Nephron progenitor cell (in vitro differentiated cells): ENCODE measurements around the gene ZCWPW2.

ENCODE experiments used
- DNase-seq: peaks from one replicate; pipeline ENCODE4 v3.0.0; 2021
- H3K27ac Mint-ChIP-seq: 2 replicates; pipeline ENCODE4 v1.8.0; 2021; ENCODE audit warnings: mild to moderate bottlenecking, moderate library complexity, mixed read lengths
- H3K27me3 Mint-ChIP-seq: 2 replicates; pipeline ENCODE4 v1.8.0; 2021; ENCODE audit warnings: mild to moderate bottlenecking, low read depth, mixed read lengths; ENCODE audit not compliant: poor library complexity
- H3K36me3 Mint-ChIP-seq: 2 replicates; pipeline ENCODE4 v1.8.0; 2021; ENCODE audit warnings: low read depth, mixed read lengths
- H3K4me1 Mint-ChIP-seq: 2 replicates; pipeline ENCODE4 v1.8.0; 2021; ENCODE audit warnings: mixed read lengths
- H3K4me3 Mint-ChIP-seq: 2 replicates; pipeline ENCODE4 v1.8.0; 2021; ENCODE audit warnings: mild to moderate bottlenecking, moderate library complexity, mixed read lengths
- H3K9me3 Mint-ChIP-seq: 2 replicates; pipeline ENCODE4 v1.8.0; 2021; ENCODE audit warnings: mild to moderate bottlenecking, moderate library complexity, mixed read lengths
- TF ChIP-seq, protein P1 (sequence below): fragments of 200-600 bp; sonication (generic); IDR thresholded peaks from 2 replicates; pipeline ENCODE4 v1.5.0; 2021; ENCODE audit warnings: antibody characterized with exemption

ZCWPW2 gene

DNA sequence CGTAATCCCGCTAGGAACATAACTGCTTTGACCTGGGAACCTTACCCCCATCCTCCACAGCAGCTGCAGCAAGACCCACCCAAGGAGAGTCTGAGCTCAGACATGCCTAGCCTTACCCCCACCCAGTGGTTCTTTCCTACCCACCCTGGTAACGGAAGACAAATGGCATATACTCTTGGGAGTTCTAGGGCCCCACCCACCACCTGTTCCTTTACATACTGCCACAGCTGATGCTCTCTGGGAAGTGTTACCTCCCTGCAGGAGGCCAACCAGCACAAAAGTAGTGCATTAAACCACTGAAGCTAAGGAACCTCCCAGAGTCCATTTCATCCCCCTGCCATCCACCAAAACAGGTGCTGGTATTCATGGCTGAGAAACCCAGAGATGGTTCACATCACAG lies 50.7 kb downstream of the ZCWPW2 start:
- Mint-ChIP-seq H3K4me3 (no peak overlapping the region), H3K4me1 (no peaks in the 10 kb centered on the region), H3K27ac (no peak overlapping the region), H3K36me3 (peaks cover 13% of the 10 kb centered on the region), H3K27me3 (peaks cover 6% of the 10 kb centered on the region), H3K9me3 (peaks cover 77% of the 10 kb centered on the region)
- DNase-seq, result no peak
- TF ChIP-seq, protein P1, sequence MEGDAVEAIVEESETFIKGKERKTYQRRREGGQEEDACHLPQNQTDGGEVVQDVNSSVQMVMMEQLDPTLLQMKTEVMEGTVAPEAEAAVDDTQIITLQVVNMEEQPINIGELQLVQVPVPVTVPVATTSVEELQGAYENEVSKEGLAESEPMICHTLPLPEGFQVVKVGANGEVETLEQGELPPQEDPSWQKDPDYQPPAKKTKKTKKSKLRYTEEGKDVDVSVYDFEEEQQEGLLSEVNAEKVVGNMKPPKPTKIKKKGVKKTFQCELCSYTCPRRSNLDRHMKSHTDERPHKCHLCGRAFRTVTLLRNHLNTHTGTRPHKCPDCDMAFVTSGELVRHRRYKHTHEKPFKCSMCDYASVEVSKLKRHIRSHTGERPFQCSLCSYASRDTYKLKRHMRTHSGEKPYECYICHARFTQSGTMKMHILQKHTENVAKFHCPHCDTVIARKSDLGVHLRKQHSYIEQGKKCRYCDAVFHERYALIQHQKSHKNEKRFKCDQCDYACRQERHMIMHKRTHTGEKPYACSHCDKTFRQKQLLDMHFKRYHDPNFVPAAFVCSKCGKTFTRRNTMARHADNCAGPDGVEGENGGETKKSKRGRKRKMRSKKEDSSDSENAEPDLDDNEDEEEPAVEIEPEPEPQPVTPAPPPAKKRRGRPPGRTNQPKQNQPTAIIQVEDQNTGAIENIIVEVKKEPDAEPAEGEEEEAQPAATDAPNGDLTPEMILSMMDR, result no peak

- H3K36me3 Mint-ChIP-seq, result no peaks in the 10 kb centered on the region
- H3K27ac Mint-ChIP-seq, result no peak overlapping the region
- peaks cover 4% of the 10 kb centered on the region for H3K27me3 Mint-ChIP-seq
Measured at GRCh38 chr3:28406241-28406640, 57.7 kb downstream of the ZCWPW2 start.

GRCh38 chr3:28449398-28449797 lies 100.9 kb downstream of the ZCWPW2 start:
- Mint-ChIP-seq H3K4me1 (no peaks in the 10 kb centered on the region), H3K27ac (no peak overlapping the region), H3K9me3 (peaks cover 7% of the 10 kb centered on the region), H3K4me3 (no peak overlapping the region), H3K36me3 (no peaks in the 10 kb centered on the region), H3K27me3 (no peaks in the 10 kb centered on the region)
- TF ChIP-seq, protein P1, result no peak
- no peak for DNase-seq

More at GRCh38 chr3:28406241-28406640, 57.7 kb downstream of the ZCWPW2 start:
- Mint-ChIP-seq H3K4me1 (no peaks in the 10 kb centered on the region), H3K9me3 (peaks cover 29% of the 10 kb centered on the region), H3K4me3 (no peak overlapping the region)
- TF ChIP-seq, protein P1, result no peak
- no peak for DNase-seq

- H3K9me3 Mint-ChIP-seq, result no peaks in the 10 kb centered on the region
- DNase-seq, result no peak
- no peak overlapping the region for H3K4me3 Mint-ChIP-seq
- no peaks in the 10 kb centered on the region for H3K36me3 Mint-ChIP-seq
- H3K27me3 Mint-ChIP-seq, result no peaks in the 10 kb centered on the region
- TF ChIP-seq, protein P1, result no peak
- no peak overlapping the region for H3K27ac Mint-ChIP-seq
- H3K4me1 Mint-ChIP-seq, result no peaks in the 10 kb centered on the region
Measured at GRCh38 chr3:28462866-28463265, 114.3 kb downstream of the ZCWPW2 start.

DNA sequence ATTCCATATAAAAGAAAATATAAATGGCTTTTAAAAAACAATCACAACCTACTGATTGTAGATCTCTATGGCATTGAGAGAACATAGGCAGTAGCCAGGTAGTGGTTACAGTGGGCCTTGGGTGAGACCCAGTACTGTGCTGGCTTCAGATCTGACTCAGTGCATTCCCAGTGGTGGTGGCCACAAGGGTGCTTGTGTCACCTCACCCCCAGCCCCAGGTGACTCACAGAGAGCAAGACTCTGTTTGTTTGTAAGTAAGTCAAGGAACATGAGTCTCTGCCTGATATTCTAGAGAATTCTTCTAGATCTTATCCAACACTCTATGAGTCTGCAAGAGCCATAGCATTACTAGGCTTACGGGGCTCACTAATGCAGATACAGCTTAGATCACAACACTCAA lies 118.9 kb downstream of the ZCWPW2 start:
- H3K36me3 Mint-ChIP-seq, result no peaks in the 10 kb centered on the region
- H3K27me3 Mint-ChIP-seq, result peaks cover 3% of the 10 kb centered on the region

GRCh38 chr3:28476194-28476593 lies 127.7 kb downstream of the ZCWPW2 start:
- no peak overlapping the region for H3K27ac Mint-ChIP-seq
- H3K9me3 Mint-ChIP-seq, result peaks cover 13% of the 10 kb centered on the region
- no peaks in the 10 kb centered on the region for H3K4me1 Mint-ChIP-seq
- TF ChIP-seq, protein P1, result peak; percentile 64
- no peak overlapping the region for H3K4me3 Mint-ChIP-seq
- DNase-seq, result no peak
- H3K36me3 Mint-ChIP-seq, result no peaks in the 10 kb centered on the region
- H3K27me3 Mint-ChIP-seq, result peaks cover 5% of the 10 kb centered on the region

More for the DNA sequence above, 118.9 kb downstream of the ZCWPW2 start:
- Mint-ChIP-seq H3K4me1 (no peaks in the 10 kb centered on the region), H3K9me3 (peaks cover 12% of the 10 kb centered on the region), H3K4me3 (no peak overlapping the region), H3K27ac (no peak overlapping the region)
- TF ChIP-seq, protein P1, result no peak
- no peak for DNase-seq
